Measurements from ENCODE around the gene RPP25L. TPM values are rescaled to one million over a fixed set of nuclear protein-coding genes. Genes with fewer than 3 reads are reported as not detected.
"Not testable (repeated sequence)": the region's sequence is repeated elsewhere in the genome, so short reads cannot be mapped to it uniquely, and the experiment has no call there.

The RPP25L gene
- 20.3 TPM for polyA plus RNA-seq (ENCODE audit: insufficient read length)

- DNase-seq (ENCODE audit: low read depth): no peak
Measured at GRCh38 chr9:34611811-34612787, at the start of gene RPP25L. Gene RPP25L (minus strand): TSS chr9:34612097. CDS start chr9:34611296, 801 bp downstream.

GRCh38 chr9:34659592-34660253 lies 47.8 kb upstream of the RPP25L start:
- no peak for DNase-seq (ENCODE audit: low read depth)

- no peak for DNase-seq (ENCODE audit: low read depth)
Measured at GRCh38 chr9:34658461-34658860, 46.6 kb upstream of the RPP25L start.

- DNase-seq (ENCODE audit: low read depth): no peak
Measured at GRCh38 chr9:34656992-34657391, 45.1 kb upstream of the RPP25L start.

GRCh38 chr9:34655394-34655793 lies 43.5 kb upstream of the RPP25L start:
- no peak for DNase-seq (ENCODE audit: low read depth)

- no peak for DNase-seq (ENCODE audit: low read depth)
Measured at GRCh38 chr9:34654323-34655051, 42.6 kb upstream of the RPP25L start.

GRCh38 chr9:34653151-34654072 lies 41.5 kb upstream of the RPP25L start:
- no peak for DNase-seq (ENCODE audit: low read depth)

GRCh38 chr9:34652602-34653000 lies 40.7 kb upstream of the RPP25L start:
- no peak for DNase-seq (ENCODE audit: low read depth)

GRCh38 chr9:34651876-34652601 lies 40.1 kb upstream of the RPP25L start, which contains the start of gene IL11RA:
Gene IL11RA (plus strand): TSS chr9:34652185. CDS start chr9:34655218, 3,033 bp downstream.
- DNase-seq (ENCODE audit: low read depth): peak; percentile 79

GRCh38 chr9:34651321-34651720 lies 39.4 kb upstream of the RPP25L start:
- DNase-seq (ENCODE audit: low read depth): no peak

- DNase-seq (ENCODE audit: low read depth): no peak
Measured at GRCh38 chr9:34650816-34651215, 38.9 kb upstream of the RPP25L start.

- no peak for DNase-seq (ENCODE audit: low read depth)
Measured at GRCh38 chr9:34648673-34649072, 36.8 kb upstream of the RPP25L start.

- DNase-seq (ENCODE audit: low read depth): no peak
Measured at GRCh38 chr9:34647651-34648050, 35.8 kb upstream of the RPP25L start.

GRCh38 chr9:34647084-34647403 lies 35.1 kb upstream of the RPP25L start:
- DNase-seq (ENCODE audit: low read depth): no peak

GRCh38 chr9:34646211-34647083 lies 34.5 kb upstream of the RPP25L start, which contains the start of gene GALT:
Gene GALT (plus strand): TSS chr9:34646675. CDS start chr9:34646705, 30 bp downstream.
- no peak for DNase-seq (ENCODE audit: low read depth)

GRCh38 chr9:34644766-34645314 lies 32.9 kb upstream of the RPP25L start:
- no peak for DNase-seq (ENCODE audit: low read depth)

- no peak for DNase-seq (ENCODE audit: low read depth)
Measured at GRCh38 chr9:34642679-34643078, 30.8 kb upstream of the RPP25L start.

GRCh38 chr9:34639322-34639721 lies 27.4 kb upstream of the RPP25L start:
- not testable (repeated sequence) for DNase-seq (ENCODE audit: low read depth)

GRCh38 chr9:34638138-34638445 lies 26.2 kb upstream of the RPP25L start:
- DNase-seq (ENCODE audit: low read depth): no peak

Data from forelimb muscle (tissue), 1 donor.